Astrocyte (in vitro differentiated cells and primary cell): ENCODE data around the gene FN3K.

ENCODE experiments used
- EZH2 ChIP-seq: IDR thresholded peaks from 2 replicates; pipeline ENCODE4 v1.6.1; 2012; ENCODE audit warnings: mild to moderate bottlenecking, low read length, inconsistent platforms; ENCODE audit not compliant: insufficient read depth
- TF ChIP-seq, protein P1 (sequence below): IDR thresholded peaks from 2 replicates; pipeline ENCODE4 v1.5.1; 2011; ENCODE audit warnings: low read depth, mild to moderate bottlenecking, inconsistent platforms, low read length, moderate library complexity; ENCODE audit not compliant: insufficient read depth

DNA sequence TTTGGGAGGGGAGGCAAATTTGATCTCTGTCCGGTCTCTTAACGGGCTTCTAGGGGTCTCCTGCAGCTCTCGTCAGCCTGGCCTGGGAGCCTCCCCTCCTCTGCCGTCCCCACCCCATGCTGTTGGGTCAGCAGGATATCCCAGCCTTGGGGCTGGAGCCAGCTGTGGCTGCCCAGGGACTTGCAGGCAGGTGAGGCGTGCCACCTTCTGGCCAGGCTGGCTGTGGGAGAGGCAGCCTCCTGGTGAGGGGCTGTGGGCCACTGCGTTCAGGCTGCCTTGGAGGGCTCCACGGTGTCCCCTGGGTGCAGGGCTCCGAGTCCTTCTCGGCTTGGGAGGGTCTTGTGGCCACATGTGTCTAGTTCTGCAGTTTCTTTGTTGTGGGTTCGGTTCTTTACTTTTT, 51.0 kb downstream of the FN3K start:
- TF ChIP-seq, protein P1, sequence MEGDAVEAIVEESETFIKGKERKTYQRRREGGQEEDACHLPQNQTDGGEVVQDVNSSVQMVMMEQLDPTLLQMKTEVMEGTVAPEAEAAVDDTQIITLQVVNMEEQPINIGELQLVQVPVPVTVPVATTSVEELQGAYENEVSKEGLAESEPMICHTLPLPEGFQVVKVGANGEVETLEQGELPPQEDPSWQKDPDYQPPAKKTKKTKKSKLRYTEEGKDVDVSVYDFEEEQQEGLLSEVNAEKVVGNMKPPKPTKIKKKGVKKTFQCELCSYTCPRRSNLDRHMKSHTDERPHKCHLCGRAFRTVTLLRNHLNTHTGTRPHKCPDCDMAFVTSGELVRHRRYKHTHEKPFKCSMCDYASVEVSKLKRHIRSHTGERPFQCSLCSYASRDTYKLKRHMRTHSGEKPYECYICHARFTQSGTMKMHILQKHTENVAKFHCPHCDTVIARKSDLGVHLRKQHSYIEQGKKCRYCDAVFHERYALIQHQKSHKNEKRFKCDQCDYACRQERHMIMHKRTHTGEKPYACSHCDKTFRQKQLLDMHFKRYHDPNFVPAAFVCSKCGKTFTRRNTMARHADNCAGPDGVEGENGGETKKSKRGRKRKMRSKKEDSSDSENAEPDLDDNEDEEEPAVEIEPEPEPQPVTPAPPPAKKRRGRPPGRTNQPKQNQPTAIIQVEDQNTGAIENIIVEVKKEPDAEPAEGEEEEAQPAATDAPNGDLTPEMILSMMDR: no peak
- TF ChIP-seq EZH2: no peak
